ENCODE data around the gene CCDC181. TPM values are rescaled to one million over a fixed set of nuclear protein-coding genes. Genes with fewer than 3 reads are reported as not detected.

Gene CCDC181
- polyA plus RNA-seq, 1 of the 3 experiments (the other 2 are of a cell fraction): 1.2 TPM

DNA sequence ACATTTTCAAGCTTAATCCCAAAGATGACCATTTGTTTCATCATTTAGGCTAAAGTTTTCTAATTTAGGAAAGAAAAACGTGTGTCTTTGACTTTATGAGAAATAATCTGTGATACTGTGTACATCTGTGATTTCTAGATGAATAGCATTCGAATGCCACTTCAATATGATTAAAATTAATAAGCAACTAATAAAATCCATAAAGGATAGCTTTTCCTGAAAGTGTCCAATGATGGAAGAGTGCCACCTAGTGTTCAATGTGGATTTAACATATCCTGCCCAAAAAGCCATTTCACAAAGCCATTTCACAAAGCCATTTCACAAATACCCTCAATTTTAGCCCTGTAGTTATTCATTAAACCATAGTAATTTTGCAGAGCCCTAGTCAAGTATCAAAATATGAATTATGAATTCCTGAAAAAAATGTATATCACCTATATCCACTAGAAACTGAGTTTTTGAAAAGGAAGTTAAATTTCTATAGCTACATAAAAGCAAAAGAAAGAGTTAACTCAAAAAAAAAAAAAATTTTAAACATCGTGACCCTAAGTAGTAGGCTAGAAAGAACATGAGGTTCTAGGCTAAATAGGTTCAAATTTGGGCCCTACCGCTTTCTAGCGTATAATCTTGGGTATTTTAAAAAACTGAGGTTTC lies 78.8 kb downstream of the CCDC181 start:
- no peaks in the 10 kb centered on the region for H4K20me1 ChIP-seq (ENCODE audit: insufficient read depth)
- H3F3A ChIP-seq (replicated peaks; ENCODE audit: insufficient read depth): no peaks in the 10 kb centered on the region
- no peak overlapping the region for H3K27ac ChIP-seq (ENCODE audit: low read depth in 2 of 2, low read length in 1 of 2)
- ChIA-PET CTCF (interaction anchor here (0.6 to 9.0 kb wide), 79 partner anchors 8 to 1188 kb away, joined by 3 to 189 read pairs (median 4); partner anchors contain the start of genes ATP1B1, BLZF1 and NME7), POLR2A (interaction anchor here (0.6 to 0.9 kb wide), 4 partner anchors 239 to 758 kb away, joined by 3 to 4 read pairs (median 3); no protein-coding TSS in a partner anchor)
- no peak overlapping the region; a peak in 1 of 4 replicates for H3K4me3 ChIP-seq (ENCODE audit: low read depth in 2 of 2, low read length in 1 of 2)
- H3K4me2 ChIP-seq: no peak overlapping the region
- WGBS (ENCODE audit: low lambda C conversion rate): 48% methylated on average over 5 of the region's 5 CpGs
- peaks cover 4% of the 10 kb centered on the region in 2 experiments; a peak in 1 of 4 replicates for H3K4me1 ChIP-seq (ENCODE audit: control insufficient read depth in 1 of 2, insufficient read depth in 2 of 2, low read depth in 1 of 2, low read length in 1 of 2)
- peaks cover 34% of the 10 kb centered on the region; the same call in 1 of the 2 replicates for H3K79me2 ChIP-seq (ENCODE audit: insufficient read depth)
- no peak overlapping the region for H2AFZ ChIP-seq (ENCODE audit: low read depth)
- H3K9me2 ChIP-seq: no peaks in the 10 kb centered on the region
- H3K36me3 ChIP-seq (replicated peaks in 1 of 2; ENCODE audit: control insufficient read depth in 1 of 2, insufficient read depth in 2 of 2, low read length in 1 of 2): peaks cover 0 to 3% of the 10 kb centered on the region in 2 experiments
- no peak overlapping the region for H3K9ac ChIP-seq
- peak; percentile 37 for DNase-seq
- TF ChIP-seq, protein P1, sequence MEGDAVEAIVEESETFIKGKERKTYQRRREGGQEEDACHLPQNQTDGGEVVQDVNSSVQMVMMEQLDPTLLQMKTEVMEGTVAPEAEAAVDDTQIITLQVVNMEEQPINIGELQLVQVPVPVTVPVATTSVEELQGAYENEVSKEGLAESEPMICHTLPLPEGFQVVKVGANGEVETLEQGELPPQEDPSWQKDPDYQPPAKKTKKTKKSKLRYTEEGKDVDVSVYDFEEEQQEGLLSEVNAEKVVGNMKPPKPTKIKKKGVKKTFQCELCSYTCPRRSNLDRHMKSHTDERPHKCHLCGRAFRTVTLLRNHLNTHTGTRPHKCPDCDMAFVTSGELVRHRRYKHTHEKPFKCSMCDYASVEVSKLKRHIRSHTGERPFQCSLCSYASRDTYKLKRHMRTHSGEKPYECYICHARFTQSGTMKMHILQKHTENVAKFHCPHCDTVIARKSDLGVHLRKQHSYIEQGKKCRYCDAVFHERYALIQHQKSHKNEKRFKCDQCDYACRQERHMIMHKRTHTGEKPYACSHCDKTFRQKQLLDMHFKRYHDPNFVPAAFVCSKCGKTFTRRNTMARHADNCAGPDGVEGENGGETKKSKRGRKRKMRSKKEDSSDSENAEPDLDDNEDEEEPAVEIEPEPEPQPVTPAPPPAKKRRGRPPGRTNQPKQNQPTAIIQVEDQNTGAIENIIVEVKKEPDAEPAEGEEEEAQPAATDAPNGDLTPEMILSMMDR (IDR thresholded peaks at IDR 0.05): peak; percentile 87
- TF ChIP-seq SIN3A (IDR thresholded peaks at IDR 0.05; ENCODE audit: borderline replicate concordance, low read depth, low read length): no peak
- TF ChIP-seq SMC3 (IDR thresholded peaks at IDR 0.05; ENCODE audit: low read depth, low read length): peak; percentile 82
- TF ChIP-seq RAD21 (IDR thresholded peaks at IDR 0.05; ENCODE audit: low read length): peak; percentile 92
- H3K9me3 ChIP-seq: 0 out of 2 replicates have a peak, but pooled peaks cover 9% of the 10 kb centered on the region
- H3K27me3 ChIP-seq (ENCODE audit: insufficient read depth): no peaks in the 10 kb centered on the region

DNA sequence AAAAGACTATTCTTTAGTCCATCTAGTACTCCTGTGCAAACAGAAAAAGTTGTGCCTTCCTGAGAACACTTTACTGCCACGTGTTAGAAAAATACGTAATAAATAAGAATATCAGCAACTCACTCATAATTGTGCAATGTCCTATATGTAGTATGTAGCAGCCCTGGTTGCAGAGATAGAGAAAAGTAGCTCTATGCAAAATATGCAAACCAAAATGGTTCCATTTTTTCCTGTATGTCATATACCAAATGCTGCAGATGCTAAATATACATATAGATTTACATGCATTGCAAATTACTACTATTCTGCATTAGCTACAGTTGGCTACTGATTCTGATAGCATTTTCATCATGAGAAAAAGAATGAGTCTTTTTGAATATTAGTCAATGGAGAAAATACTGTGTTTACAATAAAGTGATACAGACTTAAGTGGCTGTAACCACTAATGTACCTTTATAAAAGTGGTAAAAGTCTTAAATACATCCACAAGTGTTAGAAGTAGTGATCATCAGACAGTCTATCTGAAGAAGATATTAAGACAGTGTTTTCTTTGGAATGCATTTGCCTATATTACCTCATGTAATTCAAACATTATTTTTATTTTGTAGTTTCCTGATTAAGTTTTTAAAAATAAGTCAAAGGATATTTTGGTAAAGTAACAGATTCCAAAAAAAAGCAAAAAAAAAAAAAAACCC lies 79.4 kb downstream of the CCDC181 start:
- ChIA-PET POLR2A (interaction anchor here (0.7 to 0.9 kb wide), 3 partner anchors 239 to 757 kb away, joined by 3 to 4 read pairs (median 3); no protein-coding TSS in a partner anchor), CTCF (interaction anchor here (0.6 to 9.0 kb wide), 70 partner anchors 8 to 1187 kb away, joined by 3 to 189 read pairs (median 4); partner anchors contain the start of genes ATP1B1, BLZF1 and NME7)
- peaks cover 4% of the 10 kb centered on the region in 2 experiments; a peak in 1 of 4 replicates for H3K4me1 ChIP-seq (ENCODE audit: control insufficient read depth in 1 of 2, insufficient read depth in 2 of 2, low read depth in 1 of 2, low read length in 1 of 2)

More for the DNA sequence above, 79.4 kb downstream of the CCDC181 start:
- no peak overlapping the region for H3K4me3 ChIP-seq (ENCODE audit: low read depth in 2 of 2, low read length in 1 of 2)
- H3K9ac ChIP-seq: no peak overlapping the region
- 0 out of 2 replicates have a peak, but pooled peaks cover 4% of the 10 kb centered on the region for H3K9me3 ChIP-seq
- no peaks in the 10 kb centered on the region for H3F3A ChIP-seq (replicated peaks; ENCODE audit: insufficient read depth)
- no peaks in the 10 kb centered on the region for H3K27me3 ChIP-seq (ENCODE audit: insufficient read depth)
- peaks cover 0 to 3% of the 10 kb centered on the region in 2 experiments for H3K36me3 ChIP-seq (replicated peaks in 1 of 2; ENCODE audit: control insufficient read depth in 1 of 2, insufficient read depth in 2 of 2, low read length in 1 of 2)
- no peaks in the 10 kb centered on the region for H4K20me1 ChIP-seq (ENCODE audit: insufficient read depth)
- H2AFZ ChIP-seq (ENCODE audit: low read depth): no peak overlapping the region
- H3K9me2 ChIP-seq: no peaks in the 10 kb centered on the region
- H3K4me2 ChIP-seq: no peak overlapping the region
- no peak for DNase-seq
- H3K27ac ChIP-seq (ENCODE audit: low read depth in 2 of 2, low read length in 1 of 2): peak overlapping the region in 1 of 2 experiments; percentile 12; a peak in 1 of 4 replicates
- 79% methylated on average over 2 of the region's 2 CpGs for WGBS (ENCODE audit: low lambda C conversion rate)
- TF ChIP-seq RFX5 (IDR thresholded peaks at IDR 0.05; ENCODE audit: low read length) (no peak), YY1 (IDR thresholded peaks at IDR 0.05; ENCODE audit: low read depth) (no peak)
- peaks cover 28% of the 10 kb centered on the region; the same call in 1 of the 2 replicates for H3K79me2 ChIP-seq (ENCODE audit: insufficient read depth)

Measured in SK-N-SH (cell line).